HL-60/S4 (cell line): Measurements from ENCODE around the gene CMBL.
"Not testable (repeated sequence)": the region's sequence is repeated elsewhere in the genome, so short reads cannot be mapped to it uniquely, and the experiment has no call there.

ENCODE experiments used
- in situ Hi-C: fragments of 300-500 bp; cut with MboI; formaldehyde crosslinking; loops from 2 replicates; pipeline ENCODE4 v1.14.3; 2022; ENCODE audit warnings: low sequenced_read_pairs

Gene CMBL

GRCh38 chr5:10310835-10311570 is 3.3 kb upstream of the CMBL start:
- in situ Hi-C loops, result not testable (repeated sequence)

GRCh38 chr5:10310066-10310779 is 2.5 kb upstream of the CMBL start:
- in situ Hi-C loops, result no loop called here

DNA sequence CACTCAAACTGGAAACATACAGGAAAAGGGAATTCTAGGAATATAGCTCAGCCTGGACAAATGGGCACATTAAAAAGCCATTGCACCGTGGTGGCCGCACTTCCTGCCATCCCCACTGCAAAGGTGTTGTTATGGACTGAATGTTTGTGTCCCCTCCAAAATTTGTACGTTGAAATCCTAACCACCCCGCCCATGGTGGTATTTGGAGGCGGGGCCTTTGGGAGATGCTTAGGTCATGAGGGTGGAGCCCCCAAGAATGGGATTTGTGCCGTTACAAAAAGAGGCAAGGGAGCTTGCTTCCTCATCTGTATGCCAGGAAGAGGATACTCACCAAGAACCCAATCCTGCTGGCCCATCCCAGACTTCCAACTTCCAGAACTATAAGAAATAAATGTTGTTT is 1.1 kb upstream of the CMBL start:
- in situ Hi-C loops, result no loop called here

DNA sequence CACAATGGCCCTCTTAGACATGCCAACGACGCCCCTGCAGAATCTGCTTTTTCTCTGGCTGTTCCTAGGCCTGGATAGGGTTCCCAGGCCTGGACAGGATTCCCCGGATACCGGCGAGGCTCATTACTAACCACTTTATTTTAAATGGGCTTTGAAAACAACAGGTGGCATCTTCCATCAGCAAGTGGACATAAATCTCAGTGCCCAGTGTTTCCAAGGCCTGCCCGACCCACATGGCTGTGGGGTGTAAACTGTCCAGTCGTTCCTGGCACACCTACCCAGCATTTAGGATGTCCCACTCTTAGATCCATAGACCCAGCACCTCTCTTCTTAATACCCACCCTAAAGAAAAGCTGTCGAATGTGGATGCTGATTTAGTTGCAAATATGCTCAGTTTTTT is 896 bp downstream of the CMBL start:
- in situ Hi-C loops, result no loop called here

- in situ Hi-C loops, result no loop called here
Observed at GRCh38 chr5:10306114-10306513, 1.6 kb downstream of the CMBL start.

DNA sequence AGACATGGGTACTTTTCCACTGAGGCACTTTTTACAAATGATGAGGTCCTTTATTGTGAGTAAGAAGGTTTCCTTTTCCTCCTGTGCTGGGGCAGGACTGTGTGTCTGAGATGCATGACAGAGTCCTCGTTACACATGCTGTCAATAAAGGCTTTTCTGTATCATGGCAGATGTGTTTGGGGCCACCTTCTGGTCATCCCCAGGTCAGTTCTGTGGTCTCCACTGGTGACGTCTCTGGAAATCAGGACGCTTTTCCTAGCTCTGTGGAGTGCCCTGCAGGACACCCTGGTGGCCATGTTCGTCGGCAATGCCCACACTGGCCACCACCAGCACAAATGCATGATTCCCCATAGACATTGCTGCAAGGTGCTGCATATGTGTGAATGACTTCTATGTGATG is 2.8 kb downstream of the CMBL start:
- in situ Hi-C loops, result no loop called here

DNA sequence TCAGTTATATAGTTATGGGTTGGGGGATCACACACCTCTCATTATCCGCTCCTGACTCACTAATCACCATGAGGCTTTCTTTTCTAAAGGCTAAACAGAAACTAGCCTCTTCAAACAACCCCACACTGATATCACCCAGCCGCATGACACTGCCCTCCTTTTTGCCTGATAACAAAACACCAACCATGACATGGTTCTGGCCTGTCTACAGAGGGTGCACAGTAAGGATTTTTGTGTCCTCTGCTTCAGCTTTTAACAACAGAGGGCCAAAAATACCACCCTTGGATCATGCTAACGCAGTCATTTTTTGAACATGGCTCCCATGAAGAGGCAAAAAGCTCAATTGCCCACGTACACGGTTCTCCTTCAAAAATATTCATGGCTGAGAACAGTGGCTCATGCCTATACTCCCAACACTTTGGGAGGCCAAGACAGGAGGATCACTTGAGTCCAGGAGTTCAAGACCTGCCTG is 4.0 kb downstream of the CMBL start:
- in situ Hi-C loops, result no loop called here

DNA sequence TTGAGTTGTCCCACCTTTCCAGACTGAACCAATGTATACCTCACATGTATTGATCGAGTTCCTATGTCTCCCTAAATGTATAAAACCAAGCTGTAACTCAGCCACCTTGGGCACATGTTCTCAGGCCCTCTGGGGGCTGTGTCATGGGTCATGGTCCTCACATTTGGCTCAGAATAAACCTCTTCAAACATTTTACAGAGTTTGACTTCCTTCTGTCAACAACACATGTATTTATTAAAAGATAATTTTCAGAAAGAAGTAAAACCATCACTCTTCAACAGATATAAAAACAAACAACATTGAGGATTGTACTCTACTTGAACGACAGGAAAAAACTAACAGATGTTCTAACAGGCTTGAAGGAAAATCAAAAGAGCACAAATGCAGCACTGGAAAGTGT is 4.5 kb downstream of the CMBL start:
- in situ Hi-C loops, result no loop called here

DNA sequence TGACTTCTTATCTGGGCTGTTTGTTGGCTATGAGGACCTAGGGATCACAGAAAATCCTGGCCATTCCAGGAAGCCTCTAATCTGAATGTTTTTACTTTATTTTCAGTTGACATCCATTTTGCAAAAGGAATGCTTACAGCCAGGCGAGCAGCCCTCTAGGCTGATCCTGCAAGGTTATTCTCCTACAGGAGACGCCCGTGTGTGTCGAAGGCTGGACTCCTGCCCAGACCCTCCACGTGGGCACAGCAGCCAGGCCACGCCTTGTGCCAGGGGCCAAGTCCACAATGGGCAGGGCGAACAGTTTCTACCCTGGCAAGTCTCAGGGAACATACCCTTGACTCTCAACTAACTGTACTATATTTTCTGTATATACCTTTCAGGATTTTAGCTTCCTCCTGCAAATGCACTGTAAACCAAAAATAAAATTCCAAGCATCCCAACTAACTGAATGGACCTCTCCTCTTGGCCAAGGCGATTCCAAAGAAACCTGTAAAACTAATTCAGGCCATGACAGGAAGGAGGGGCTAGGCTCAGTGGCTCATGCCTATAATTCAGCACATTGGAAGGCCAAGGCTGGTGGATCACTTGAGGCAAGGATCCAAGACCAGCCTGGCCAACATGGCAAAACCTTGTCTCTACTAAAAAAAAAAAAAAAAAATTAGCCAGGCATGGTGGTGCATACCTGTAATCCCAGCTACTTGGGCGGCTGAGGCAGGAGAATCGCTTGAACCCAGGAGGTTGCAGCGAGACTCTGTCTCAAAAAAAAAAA is 5.7 kb downstream of the CMBL start:
- in situ Hi-C loops, result no loop called here

DNA sequence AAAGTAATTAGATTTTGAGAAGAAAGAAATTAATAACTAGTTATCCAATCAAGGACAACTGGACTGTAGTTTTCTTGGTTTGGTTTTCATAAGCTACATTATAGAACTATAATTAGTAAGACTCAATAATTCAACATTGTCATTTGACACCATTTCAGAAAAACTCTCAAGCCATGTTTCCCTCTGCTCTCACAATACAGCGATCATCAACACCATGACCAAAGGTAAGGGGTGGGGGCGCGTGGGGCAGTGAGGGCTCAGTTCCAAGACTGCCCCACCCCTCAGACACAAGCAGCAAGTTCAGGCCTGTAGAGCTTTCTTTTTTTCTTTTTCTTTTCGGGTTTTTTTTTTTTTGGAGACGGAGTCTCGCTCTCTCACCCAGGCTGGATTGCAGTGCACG is 6.4 kb downstream of the CMBL start:
- in situ Hi-C loops, result no loop called here

GRCh38 chr5:10300246-10300645 is 7.5 kb downstream of the CMBL start:
- in situ Hi-C loops, result no loop called here

DNA sequence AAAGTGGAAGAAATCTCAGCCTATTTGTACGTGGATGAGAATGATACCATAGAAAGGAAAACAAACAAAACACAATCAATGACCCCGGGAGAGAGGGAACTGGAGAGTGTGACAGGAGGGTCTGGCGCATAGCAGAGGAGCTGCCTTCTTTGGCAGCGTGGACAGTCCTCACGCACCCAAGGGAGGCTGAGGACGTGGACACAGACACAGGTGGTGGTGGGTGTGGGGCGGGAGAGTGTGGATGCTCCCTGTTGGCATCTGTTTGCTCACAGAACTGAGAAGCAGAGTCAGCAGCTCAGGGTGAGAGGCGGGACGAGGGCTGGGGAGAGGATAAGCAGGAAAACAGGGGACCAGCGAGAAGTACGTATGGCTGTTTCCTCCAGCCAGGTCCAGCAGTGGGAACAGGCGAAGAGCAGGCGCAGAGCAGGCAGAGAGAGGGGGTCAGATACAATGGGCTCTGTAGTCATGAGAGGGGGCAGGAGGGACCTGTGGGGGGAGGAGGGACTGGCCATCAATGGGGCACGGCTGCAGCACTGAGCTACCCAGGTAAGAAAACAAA is 10.0 kb downstream of the CMBL start:
- in situ Hi-C loops, result no loop called here

DNA sequence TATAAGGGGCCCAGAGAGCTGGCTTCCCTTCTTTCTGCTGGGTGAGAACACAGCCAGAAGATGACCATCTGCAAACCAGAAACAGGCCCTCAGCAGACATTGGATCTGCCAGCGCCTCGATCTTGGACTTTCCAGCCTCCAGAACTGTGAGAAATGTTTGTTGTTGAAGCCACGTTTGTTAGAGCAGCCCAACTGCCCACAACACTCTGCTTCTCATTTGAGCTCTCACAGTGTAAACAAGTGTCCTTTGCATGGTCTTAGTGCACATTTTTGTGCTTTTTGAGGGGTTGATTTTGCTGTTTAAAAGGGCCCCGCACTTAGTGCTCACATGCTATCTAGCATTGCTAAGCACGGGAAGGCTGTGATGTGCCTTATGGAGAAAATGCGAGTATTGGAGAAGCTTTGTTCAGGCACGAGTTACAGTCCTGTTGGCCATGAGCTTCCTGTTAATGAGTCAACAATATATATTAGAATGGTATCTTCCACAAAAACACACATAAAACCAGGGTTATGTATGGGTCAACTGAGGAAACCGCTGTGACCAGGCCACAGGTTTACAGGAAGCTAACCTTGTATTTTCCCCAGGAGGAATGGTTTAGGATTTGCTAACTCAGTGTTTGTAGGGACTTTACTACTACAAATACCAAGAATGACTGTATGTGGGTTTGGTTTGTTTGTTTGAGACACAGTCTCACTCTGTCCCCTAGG is 11.9 kb downstream of the CMBL start:
- in situ Hi-C loops, result no loop called here

GRCh38 chr5:10293907-10294662 is 13.6 kb downstream of the CMBL start:
- in situ Hi-C loops, result no loop called here

- in situ Hi-C loops, result no loop called here
Observed at GRCh38 chr5:10291692-10292339, 15.9 kb downstream of the CMBL start.

DNA sequence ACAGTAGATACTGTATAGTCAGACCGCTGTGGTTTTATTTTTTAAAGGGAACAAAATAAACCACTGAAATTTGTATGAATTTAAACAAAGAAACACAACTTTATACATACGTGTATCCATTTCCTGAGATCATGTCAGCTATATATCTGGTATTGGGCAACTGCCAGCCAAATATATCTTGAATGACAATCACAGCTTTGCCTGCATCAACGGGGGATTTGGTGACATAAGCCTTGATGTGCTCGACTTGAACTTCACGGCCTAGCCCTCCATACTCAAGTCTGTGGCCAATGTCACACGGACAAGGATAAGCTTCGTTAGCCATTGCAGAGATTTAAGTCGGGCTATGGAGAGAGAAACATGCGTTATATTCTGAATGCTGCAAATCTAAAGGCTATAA is 17.3 kb downstream of the CMBL start:
- in situ Hi-C loops, result no loop called here

DNA sequence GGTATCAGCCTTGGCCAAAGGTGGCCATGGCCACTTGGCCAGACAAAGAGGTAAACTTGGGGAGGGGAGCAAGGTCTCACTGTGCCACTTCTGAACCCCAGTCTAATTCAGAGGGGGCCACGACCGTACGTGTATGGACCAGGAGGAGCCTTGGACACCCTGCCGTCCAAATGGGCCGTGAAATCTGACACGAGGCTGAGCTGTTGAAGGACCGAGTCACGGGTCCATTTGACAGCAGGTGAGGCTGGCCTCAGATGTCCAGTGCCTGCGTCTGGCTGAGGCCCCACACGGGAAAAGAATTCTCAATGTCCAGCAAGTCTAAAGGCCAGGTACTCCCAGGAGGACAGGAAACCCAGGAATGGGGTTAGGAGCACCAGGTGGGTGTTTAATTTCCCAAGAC is 17.7 kb downstream of the CMBL start:
- in situ Hi-C loops, result no loop called here

DNA sequence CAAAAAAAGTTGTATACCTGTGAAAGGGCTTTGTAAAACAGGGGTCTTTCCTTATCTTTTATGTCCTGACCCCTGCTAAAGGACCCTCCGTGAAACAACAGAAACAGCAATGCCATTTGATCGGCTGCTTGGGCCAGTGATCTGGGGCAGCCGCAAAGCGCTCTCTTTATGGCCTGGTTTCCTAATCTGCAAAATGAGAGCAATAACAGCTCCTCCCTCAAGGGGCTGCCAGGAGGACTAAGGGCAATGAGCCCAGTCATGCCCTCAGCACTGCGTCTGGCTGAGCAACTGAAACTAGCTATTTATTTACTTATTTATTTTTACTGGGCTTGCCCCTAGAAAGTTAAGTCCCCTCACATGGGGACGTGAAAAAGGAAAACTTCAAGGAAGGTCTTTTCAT is 18.3 kb downstream of the CMBL start:
- in situ Hi-C loops, result no loop called here

DNA sequence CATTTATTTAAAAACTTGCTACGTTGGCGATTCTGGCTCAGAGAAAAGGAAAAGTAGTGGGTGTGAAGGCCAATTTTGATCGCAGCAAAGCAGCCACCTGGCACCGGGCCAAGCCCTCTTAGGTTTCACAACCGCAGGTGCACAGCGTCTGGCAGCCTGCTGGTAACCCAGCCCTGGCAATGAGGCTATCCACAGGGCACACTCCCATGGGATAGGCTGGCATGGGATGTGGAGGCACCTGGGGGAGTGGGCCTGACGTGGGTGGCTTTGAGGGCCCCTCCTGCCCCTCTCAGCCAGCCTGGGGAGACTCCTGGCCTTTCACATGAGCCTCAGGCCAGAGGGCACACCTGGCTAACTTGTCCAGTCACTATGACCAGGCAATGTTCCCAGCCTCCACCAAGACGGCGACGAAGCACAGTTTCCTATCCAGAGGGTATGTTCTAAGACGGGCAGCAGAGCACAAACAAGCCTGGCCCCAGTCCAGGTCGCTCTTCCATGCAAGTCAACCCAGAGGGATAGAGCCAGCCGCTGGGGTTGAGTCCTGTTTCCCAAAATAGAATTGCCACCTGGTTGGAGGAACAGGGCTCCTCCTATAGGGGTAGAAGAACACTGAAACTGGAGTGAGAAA is 19.0 kb downstream of the CMBL start:
- in situ Hi-C loops, result no loop called here
